Adrenal gland (tissue), 12 donors: ENCODE data around the gene RNF215. TPM values are rescaled to one million over a fixed set of nuclear protein-coding genes. Genes with fewer than 3 reads are reported as not detected.
A peak's percentile ranks its signal among the peaks of the same experiment; 100 is the strongest.

Experiments used
- DNase-seq, 7 donors: peaks; one replicate each; pipeline ENCODE4 v3.0.0-alpha.2; 2019 to 2020
- H3K27ac ChIP-seq, 5 donors: fragments of 200-600 bp; sonication (generic) in 4 of 5; 1 replicate in 3 of 5; 2 replicates in 2 of 5; pipeline versions ENCODE4 v1.5.1 to v1.8.0; 2016 to 2020; ENCODE audit warnings: mild to moderate bottlenecking in 1 of 5
- H3K27me3 ChIP-seq: fragments of 200-600 bp; 2 replicates; pipeline ENCODE4 v1.8.0; 2021
- H3K36me3 ChIP-seq, 2 donors: fragments of 200-600 bp; replicated peaks in 1 of 2; 1 replicate in 1 of 2; 2 replicates in 1 of 2; pipeline versions ENCODE4 v1.5.1 to v1.8.0; 2018 to 2022
- H3K4me1 ChIP-seq, 2 donors: fragments of 200-600 bp; replicated peaks in 1 of 2; 1 replicate in 1 of 2; 2 replicates in 1 of 2; pipeline versions ENCODE4 v1.5.1 to v1.8.0; 2018 to 2021
- H3K4me3 ChIP-seq, 4 donors: fragments of 200-600 bp; sonication (generic) in 3 of 4; one replicate each; pipeline ENCODE4 v1.5.1; 2016 to 2018
- H3K9me3 ChIP-seq, 3 donors: fragments of 200-600 bp; sonication (generic) in 1 of 3; replicated peaks in 1 of 3; 1 replicate in 2 of 3; 2 replicates in 1 of 3; pipeline versions ENCODE4 v1.5.1 to v1.8.0; 2016 to 2021
- POLR2A ChIP-seq, 2 donors: fragments of 450-650 bp; IDR thresholded peaks; one replicate each; pipeline ENCODE4 v1.6.1; 2017; ENCODE audit warnings: antibody characterized with exemption in 2 of 2, mild to moderate bottlenecking in 2 of 2, moderate library complexity in 1 of 2
- WGBS, 4 donors: extraction: QIAGEN DNeasy Blood & Tissue Kit in 2 of 4; methylation state at CpG; one replicate each; pipeline versions ENCODE4 v1.1.5 to v1.1.7; 2013 to 2017; 5-methylcytosine and 5-hydroxymethylcytosine counted together
- intact Hi-C, 2 donors: fragments of 100-400 bp; cut with DNase I; formaldehyde crosslinking; loops; one replicate each; pipeline versions ENCODE4 v1.14.1 to v1.15.0; 2022 to 2023
- polyA plus RNA-seq, 3 donors: library from polyadenylated mRNA; stranded (reverse); fragments of 200-250 nt in 2 of 3; fragments of 350-450 nt in 1 of 3; fragmentation: Illumina TruSeq in 1 of 3; extraction: RNeasy Lipid Tissue Mini Kit (QIAGEN cat#74804) in 1 of 3; gene quantifications; one replicate each; pipeline ENCODE4 v1.2.3, GENCODE V29; 2013 to 2014
- total RNA-seq, 9 donors: library from RNA; depleted of rRNA in 4 of 9; stranded (reverse); fragments of >200 nt in 4 of 9; fragments of 120-200 nt in 1 of 9; fragmentation: NEBNext Ultra II Directional in 1 of 9; extraction: Animal tissue kit (Norgen Biotek cat#: 25700) in 1 of 9; gene quantifications; one replicate each; pipeline versions ENCODE4 v1.1.0 to v1.2.4, GENCODE V29; 2013 to 2023
- TF ChIP-seq, protein P1 (sequence below), 6 experiments: fragments of 450-650 bp in 4 of 6; fragments of 200-600 bp in 2 of 6; sonication (generic) in 1 of 6; IDR thresholded peaks; 1 replicate in 5 of 6; 2 replicates in 1 of 6; pipeline versions ENCODE4 v1.5.1 to v1.8.0; 2016 to 2021; ENCODE audit warnings: antibody characterized with exemption in 6 of 6, mild to moderate bottlenecking in 2 of 6, moderate library complexity in 1 of 6
- donor health status: healthy with polysubstance abuse.
- donor health status: Bipolar disorder and iron deficiency.
- donor health status: DM: yes; HTN: yes; CAD: no.
- donor health status: DM: no; HTN: no; CAD: no.
- donor health status: DM: no; HTN: no; CAD: no.
- donor health status: DM: yes; HTN: yes; CAD: no.

Gene RNF215
- total and polyA plus RNA-seq, 12 donors = 2.0 to 20.1 (median 12.1) TPM

GRCh38 chr22:30396871-30397655, 9.9 kb upstream of the RNF215 start, which contains the start of gene SEC14L2:
TSS of gene SEC14L2 (plus strand) at chr22:30397018. CDS start at chr22:30397117, 99 bp downstream.
- Histone ChIP-seq H3K9me3 (no peaks in the 10 kb centered on the region), H3K27me3 (no peaks in the 10 kb centered on the region), H3K4me1 (peaks cover 14 to 18% of the 10 kb centered on the region in 2 donors), H3K4me3 (peak within 1 kb of the TSS in 2 of 4 donors; percentile 25 to 71), H3K36me3 (no peaks in the 10 kb centered on the region), H3K27ac (no peak within 1 kb of the TSS)
- 0 to 5% (median 1%) methylated on average over 6 to 56 of the region's 56 CpGs for WGBS, 4 donors
- DNase-seq = peak in 6 of 7 donors; percentile 58 to 72 (median 64)
- peak in 1 of 2 donors; percentile 20 for TF ChIP-seq POLR2A (IDR thresholded peaks at IDR 0.05)
- TF ChIP-seq, protein P1, sequence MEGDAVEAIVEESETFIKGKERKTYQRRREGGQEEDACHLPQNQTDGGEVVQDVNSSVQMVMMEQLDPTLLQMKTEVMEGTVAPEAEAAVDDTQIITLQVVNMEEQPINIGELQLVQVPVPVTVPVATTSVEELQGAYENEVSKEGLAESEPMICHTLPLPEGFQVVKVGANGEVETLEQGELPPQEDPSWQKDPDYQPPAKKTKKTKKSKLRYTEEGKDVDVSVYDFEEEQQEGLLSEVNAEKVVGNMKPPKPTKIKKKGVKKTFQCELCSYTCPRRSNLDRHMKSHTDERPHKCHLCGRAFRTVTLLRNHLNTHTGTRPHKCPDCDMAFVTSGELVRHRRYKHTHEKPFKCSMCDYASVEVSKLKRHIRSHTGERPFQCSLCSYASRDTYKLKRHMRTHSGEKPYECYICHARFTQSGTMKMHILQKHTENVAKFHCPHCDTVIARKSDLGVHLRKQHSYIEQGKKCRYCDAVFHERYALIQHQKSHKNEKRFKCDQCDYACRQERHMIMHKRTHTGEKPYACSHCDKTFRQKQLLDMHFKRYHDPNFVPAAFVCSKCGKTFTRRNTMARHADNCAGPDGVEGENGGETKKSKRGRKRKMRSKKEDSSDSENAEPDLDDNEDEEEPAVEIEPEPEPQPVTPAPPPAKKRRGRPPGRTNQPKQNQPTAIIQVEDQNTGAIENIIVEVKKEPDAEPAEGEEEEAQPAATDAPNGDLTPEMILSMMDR (IDR thresholded peaks at IDR 0.05) = no peak
- intact Hi-C loops = no loop called here

GRCh38 chr22:30393885-30394284, 6.7 kb upstream of the RNF215 start:
- WGBS, 4 donors = 76 to 86% (median 83%) methylated on average over 3 of the region's 3 CpGs
- intact Hi-C loops = loop anchor here in 1 of 2 donors (5.0 kb wide), 1 partner anchor 88 kb away; no protein-coding TSS in a partner anchor
- no peak overlapping the region for H3K27ac ChIP-seq
- TF ChIP-seq, protein P1 (IDR thresholded peaks at IDR 0.05) = no peak
- TF ChIP-seq POLR2A (IDR thresholded peaks at IDR 0.05) = no peak
- H3K4me3 ChIP-seq = no peak overlapping the region
- DNase-seq = no peak
- no peaks in the 10 kb centered on the region for H3K9me3 ChIP-seq
- no peaks in the 10 kb centered on the region for H3K27me3 ChIP-seq
- H3K36me3 ChIP-seq = no peaks in the 10 kb centered on the region
- H3K4me1 ChIP-seq = peaks cover 14 to 18% of the 10 kb centered on the region in 2 donors

DNA sequence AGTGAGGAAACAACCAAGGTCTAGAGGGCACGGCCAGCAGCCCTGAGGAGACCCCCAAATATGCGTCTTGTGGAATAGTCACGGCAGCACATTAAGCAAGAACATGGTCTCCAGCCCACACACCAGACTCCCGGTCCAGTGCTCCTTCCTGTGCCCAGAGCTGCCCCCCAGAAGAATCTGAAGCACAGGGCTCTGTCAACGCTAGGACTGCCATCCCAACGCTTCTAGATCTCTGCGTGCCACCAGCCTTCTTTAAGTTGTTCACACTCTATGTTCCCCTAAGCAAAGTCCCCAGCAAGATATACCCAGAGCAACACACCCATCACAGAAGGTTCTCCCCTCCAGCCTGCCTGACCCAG, 6.1 kb upstream of the RNF215 start:
- no peak for DNase-seq
- H3K4me1 ChIP-seq = peaks cover 14 to 18% of the 10 kb centered on the region in 2 donors
- H3K27me3 ChIP-seq = no peaks in the 10 kb centered on the region
- 67 to 78% (median 76%) methylated on average over 7 of the region's 7 CpGs for WGBS, 4 donors
- H3K9me3 ChIP-seq = no peaks in the 10 kb centered on the region
- intact Hi-C loops = loop anchor here in 1 of 2 donors (5.0 kb wide), 1 partner anchor 89 kb away; no protein-coding TSS in a partner anchor
- H3K27ac ChIP-seq = no peak overlapping the region
- H3K4me3 ChIP-seq = no peak overlapping the region
- TF ChIP-seq POLR2A (IDR thresholded peaks at IDR 0.05) = no peak
- TF ChIP-seq, protein P1 (IDR thresholded peaks at IDR 0.05) = no peak
- H3K36me3 ChIP-seq = no peaks in the 10 kb centered on the region

GRCh38 chr22:30392661-30393321, 5.6 kb upstream of the RNF215 start:
- Histone ChIP-seq H3K27ac (no peak overlapping the region), H3K4me1 (peaks cover 14 to 15% of the 10 kb centered on the region in 2 donors), H3K4me3 (no peak overlapping the region), H3K9me3 (no peaks in the 10 kb centered on the region), H3K27me3 (no peaks in the 10 kb centered on the region), H3K36me3 (no peaks in the 10 kb centered on the region)
- intact Hi-C loops = loop anchor here in 1 of 2 donors (5.0 kb wide), 1 partner anchor 90 kb away; no protein-coding TSS in a partner anchor
- WGBS, 4 donors = 65 to 71% (median 68%) methylated on average over 8 to 9 of the region's 9 CpGs
- DNase-seq = no peak
- TF ChIP-seq POLR2A (IDR thresholded peaks at IDR 0.05) = no peak
- TF ChIP-seq, protein P1 (IDR thresholded peaks at IDR 0.05) = no peak
